A549 (cell line): Measurements from ENCODE around the gene EBF4.

ENCODE experiments used
- CHD4 ChIP-seq: fragments of 200-600 bp; sonication (generic); IDR thresholded peaks from 2 replicates; pipeline ENCODE4 v1.6.1; 2016; ENCODE audit warnings: antibody characterized with exemption, mild to moderate bottlenecking, borderline replicate concordance
- CTCF ChIP-seq: fragments of >200 bp; sonication (Bioruptor Twin); formaldehyde crosslinking; IDR thresholded peaks from 3 replicates; pipeline ENCODE4 v1.5.1; 2016
- EP300 ChIP-seq, 2 experiments: fragments of >200 bp; sonication (Bioruptor Twin); formaldehyde crosslinking; IDR thresholded peaks; 2 replicates in 1 of 2; 3 replicates in 1 of 2; pipeline ENCODE4 v1.6.1; 2016 to 2017
- JUN ChIP-seq, 2 experiments: fragments of >200 bp; sonication (Bioruptor Twin); formaldehyde crosslinking; IDR thresholded peaks; 2 replicates in 1 of 2; 3 replicates in 1 of 2; pipeline ENCODE4 v1.6.1; 2016 to 2017
- MAX ChIP-seq: IDR thresholded peaks from 2 replicates; pipeline ENCODE4 v1.6.1; 2012
- MYC ChIP-seq: IDR thresholded peaks from 2 replicates; pipeline ENCODE4 v1.6.1; 2012; ENCODE audit warnings: mild to moderate bottlenecking, inconsistent platforms, low read length, improper control_type of control experiment, borderline replicate concordance
- POLR2A ChIP-seq: IDR thresholded peaks from 2 replicates; pipeline ENCODE4 v1.6.1; 2012; ENCODE audit warnings: mild to moderate bottlenecking, low read length
- REST ChIP-seq: fragments of 200-600 bp; sonication (generic); IDR thresholded peaks from 2 replicates; pipeline ENCODE4 v1.6.1; 2016; ENCODE audit warnings: antibody characterized with exemption, mild to moderate bottlenecking, moderate library complexity
- RNF2 ChIP-seq: fragments of 200-600 bp; sonication (generic); IDR thresholded peaks from 2 replicates; pipeline ENCODE4 v1.6.1; 2016; ENCODE audit warnings: low read depth, mild to moderate bottlenecking, antibody characterized with exemption, moderate library complexity, borderline replicate concordance
- SREBF2 ChIP-seq: fragments of 450-650 bp; IDR thresholded peaks from 2 replicates; pipeline ENCODE4 v1.6.1; 2014; ENCODE audit warnings: mild to moderate bottlenecking, moderate library complexity
- ZFP36 ChIP-seq: fragments of 450-650 bp; IDR thresholded peaks from 2 replicates; pipeline ENCODE4 v1.6.1; 2014; ENCODE audit warnings: borderline replicate concordance; ENCODE audit not compliant: partially characterized antibody

GRCh38 chr20:2740702-2741101 lies 48.1 kb downstream of the EBF4 start:
- no peak for TF ChIP-seq ZFP36
- no peak for TF ChIP-seq CTCF
- TF ChIP-seq JUN (IDR thresholded peaks at IDR 0.05), result no peak
- no peak for TF ChIP-seq POLR2A
- no peak for TF ChIP-seq EP300 (IDR thresholded peaks at IDR 0.05)
- TF ChIP-seq MAX, result no peak
- no peak for TF ChIP-seq REST
- TF ChIP-seq SREBF2, result no peak
- no peak for TF ChIP-seq RNF2
- no peak for TF ChIP-seq CHD4
- no peak for TF ChIP-seq MYC
